ENCODE results near the gene UCN.

DNA sequence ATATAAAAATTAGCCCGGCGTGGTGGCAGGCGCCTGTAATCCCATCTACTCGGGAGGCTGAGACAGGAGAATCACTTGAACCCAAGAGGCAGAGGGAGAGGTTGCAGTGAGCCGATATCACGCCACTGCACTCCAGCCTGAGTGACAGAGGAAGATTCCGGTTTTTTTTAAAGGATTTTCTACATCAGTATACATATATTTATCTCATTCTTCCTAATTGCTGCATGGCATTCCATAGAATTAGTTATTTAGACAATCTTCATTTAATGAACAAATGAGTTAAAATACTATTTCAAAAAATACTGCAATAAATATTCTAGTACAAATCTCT, 46.3 kb upstream of the UCN start:
- TF ChIP-seq, protein P1, sequence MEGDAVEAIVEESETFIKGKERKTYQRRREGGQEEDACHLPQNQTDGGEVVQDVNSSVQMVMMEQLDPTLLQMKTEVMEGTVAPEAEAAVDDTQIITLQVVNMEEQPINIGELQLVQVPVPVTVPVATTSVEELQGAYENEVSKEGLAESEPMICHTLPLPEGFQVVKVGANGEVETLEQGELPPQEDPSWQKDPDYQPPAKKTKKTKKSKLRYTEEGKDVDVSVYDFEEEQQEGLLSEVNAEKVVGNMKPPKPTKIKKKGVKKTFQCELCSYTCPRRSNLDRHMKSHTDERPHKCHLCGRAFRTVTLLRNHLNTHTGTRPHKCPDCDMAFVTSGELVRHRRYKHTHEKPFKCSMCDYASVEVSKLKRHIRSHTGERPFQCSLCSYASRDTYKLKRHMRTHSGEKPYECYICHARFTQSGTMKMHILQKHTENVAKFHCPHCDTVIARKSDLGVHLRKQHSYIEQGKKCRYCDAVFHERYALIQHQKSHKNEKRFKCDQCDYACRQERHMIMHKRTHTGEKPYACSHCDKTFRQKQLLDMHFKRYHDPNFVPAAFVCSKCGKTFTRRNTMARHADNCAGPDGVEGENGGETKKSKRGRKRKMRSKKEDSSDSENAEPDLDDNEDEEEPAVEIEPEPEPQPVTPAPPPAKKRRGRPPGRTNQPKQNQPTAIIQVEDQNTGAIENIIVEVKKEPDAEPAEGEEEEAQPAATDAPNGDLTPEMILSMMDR (conservative IDR thresholded peaks at IDR 0.05; ENCODE audit: low read depth, low read length) = no peak
- no peak for TF ChIP-seq EZH2 (IDR thresholded peaks at IDR 0.05; ENCODE audit: low read length, unreplicated experiment)

All from PC-3 (cell line).